Measurements from ENCODE around the gene RUNDC3A.

The RUNDC3A gene

DNA sequence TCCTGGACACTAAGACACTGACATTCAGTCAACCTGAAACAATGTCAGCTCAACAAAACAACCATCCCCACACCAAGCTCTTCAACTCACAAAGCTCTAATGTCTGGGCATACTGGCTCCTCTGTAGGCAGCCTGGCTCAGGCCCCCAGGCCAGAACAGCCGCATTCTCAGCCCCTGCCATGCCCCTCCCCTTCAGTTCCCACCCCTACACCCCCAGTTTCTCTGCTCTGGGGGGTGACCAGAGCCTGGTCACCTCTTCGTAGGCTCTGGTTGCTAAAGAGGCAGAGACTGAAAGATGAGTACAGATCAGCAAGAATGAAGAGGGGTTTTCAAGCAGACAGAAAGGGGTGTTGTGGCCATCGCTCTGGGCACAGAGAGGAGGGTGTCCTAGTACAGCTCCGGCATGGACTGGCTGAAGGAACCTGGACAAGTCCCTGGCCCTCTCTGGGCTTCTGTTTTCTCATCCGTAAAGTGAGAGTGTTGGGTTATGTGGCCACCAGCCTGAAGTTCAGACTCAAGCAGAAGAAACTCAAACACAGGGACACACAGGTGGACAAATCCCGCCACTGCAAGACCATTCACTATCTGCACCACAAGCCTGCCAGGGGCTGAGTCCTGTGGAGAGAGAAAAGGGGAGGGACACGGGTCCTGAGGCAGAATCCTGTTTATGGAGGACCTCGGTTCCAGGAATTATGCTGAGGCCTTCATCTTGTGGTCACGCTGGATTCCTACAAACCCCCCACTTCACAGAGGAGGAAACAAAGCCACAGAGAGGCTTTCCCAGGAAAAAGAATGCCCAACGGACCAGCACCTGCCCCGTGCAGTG, 39.5 kb upstream of the RUNDC3A start:
- H3K9ac ChIP-seq (ENCODE audit: insufficient read length) = no peak overlapping the region
- DNase-seq (ENCODE audit: low read depth, low spot score) = no peak
- no peak overlapping the region for H3K27ac ChIP-seq
- H3K9me3 ChIP-seq (ENCODE audit: low read depth, low read length) = no peaks in the 10 kb centered on the region
- TF ChIP-seq POLR2AphosphoS5 (IDR thresholded peaks at IDR 0.05; ENCODE audit: borderline replicate concordance, low read depth, low read length) (no peak), FOXP2 (optimal IDR thresholded peaks at IDR 0.05; ENCODE audit: control extremely low read depth, extremely low read length, insufficient read depth) (no peak), EZH2 (IDR thresholded peaks at IDR 0.05) (no peak)
- no peak overlapping the region for H3K4me3 ChIP-seq
- no peaks in the 10 kb centered on the region for H3K36me3 ChIP-seq (ENCODE audit: insufficient read depth, low read length)

DNA sequence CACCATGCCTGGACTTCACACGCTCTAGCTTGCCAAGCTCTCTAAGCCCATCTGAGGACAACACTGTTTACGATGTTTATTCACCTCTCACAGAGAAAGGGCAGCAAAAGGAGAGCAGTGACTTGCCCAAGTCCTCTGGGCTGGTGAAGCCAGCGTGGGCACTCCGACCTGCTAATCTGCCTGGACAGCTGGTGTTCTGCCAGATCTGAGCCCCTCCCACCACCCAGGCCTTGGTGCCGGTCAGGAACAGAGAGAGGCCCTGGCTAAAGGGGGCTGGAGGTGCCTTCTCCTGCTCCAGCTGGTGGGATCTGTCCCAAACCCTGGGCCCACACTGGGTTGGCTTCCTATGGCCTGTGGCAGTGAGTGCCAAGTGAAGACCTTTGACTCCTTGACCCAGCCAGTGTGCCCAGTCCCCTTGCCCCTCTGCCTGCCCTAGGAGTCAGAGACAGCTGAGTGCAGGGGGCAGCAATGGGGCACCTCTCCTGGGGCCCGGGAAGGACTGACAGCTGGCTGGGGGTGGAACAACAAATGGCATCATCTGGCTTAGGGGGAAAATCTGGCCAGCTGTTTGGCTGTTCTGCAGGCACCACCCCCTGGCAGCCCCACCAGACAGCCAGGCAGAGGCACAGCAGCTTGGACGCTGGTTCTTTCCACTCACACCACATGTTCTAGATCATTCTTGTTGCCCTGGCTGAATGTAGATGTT, 38.7 kb upstream of the RUNDC3A start:
- H3K36me3 ChIP-seq (ENCODE audit: insufficient read depth, low read length) = no peaks in the 10 kb centered on the region
- H3K27ac ChIP-seq = no peak overlapping the region
- TF ChIP-seq EZH2 (IDR thresholded peaks at IDR 0.05) (no peak), FOXP2 (optimal IDR thresholded peaks at IDR 0.05; ENCODE audit: control extremely low read depth, extremely low read length, insufficient read depth) (no peak), POLR2AphosphoS5 (IDR thresholded peaks at IDR 0.05; ENCODE audit: borderline replicate concordance, low read depth, low read length) (no peak)
- H3K9ac ChIP-seq (ENCODE audit: insufficient read length) = no peak overlapping the region
- no peak for DNase-seq (ENCODE audit: low read depth, low spot score)
- H3K4me3 ChIP-seq = no peak overlapping the region
- no peaks in the 10 kb centered on the region for H3K9me3 ChIP-seq (ENCODE audit: low read depth, low read length)

DNA sequence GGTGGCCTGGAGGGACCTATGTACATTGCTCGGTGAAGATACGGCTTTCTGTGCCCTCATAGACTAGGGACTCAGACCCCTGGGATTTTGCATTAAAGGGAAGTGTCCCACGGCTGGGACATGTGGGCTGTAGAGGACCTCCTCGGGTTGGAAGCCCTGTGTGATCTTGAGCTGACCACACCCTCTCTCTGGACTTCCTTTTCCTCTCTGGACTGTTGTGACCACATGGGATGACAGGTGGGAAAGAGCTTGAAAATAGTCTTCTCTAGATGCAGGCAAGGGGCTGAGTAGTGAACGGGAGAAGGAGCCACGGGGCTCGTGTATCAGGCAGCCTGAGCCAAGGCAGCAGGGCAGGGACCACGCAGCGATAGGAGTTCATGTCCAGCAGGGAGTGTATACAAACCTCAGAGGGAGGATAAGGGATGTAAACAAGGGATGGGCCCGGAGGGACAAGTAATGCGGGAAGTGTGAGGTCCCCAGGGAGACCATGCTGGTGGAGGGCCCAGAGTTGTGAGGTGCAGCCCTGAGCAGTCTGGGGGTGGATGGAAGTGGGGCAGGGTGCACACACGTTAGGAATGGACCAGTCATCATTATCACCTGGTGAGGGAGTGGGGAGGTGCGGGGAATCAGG, 36.0 kb upstream of the RUNDC3A start:
- H3K27ac ChIP-seq = no peak overlapping the region

DNA sequence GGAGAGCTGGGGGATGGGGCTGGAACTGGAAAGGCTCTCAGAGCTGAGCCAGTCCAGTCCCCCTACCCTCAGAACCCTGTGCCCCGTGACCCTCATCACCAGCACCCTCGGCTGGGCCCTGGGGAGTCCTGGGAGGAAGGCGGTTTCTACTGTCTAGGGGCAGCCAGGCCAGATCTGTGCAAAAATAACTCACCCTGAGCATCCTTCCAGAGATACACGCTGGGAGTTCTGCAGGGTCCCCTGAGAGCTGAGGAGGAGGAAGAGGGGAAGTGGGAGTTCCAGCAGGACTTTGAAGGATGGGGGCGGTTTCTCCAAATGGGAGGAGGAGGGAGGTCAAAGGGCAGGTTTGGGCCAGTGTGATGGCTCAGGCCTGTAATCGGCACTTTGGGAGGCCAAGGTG, 35.4 kb upstream of the RUNDC3A start:
- no peaks in the 10 kb centered on the region for H3K9me3 ChIP-seq (ENCODE audit: low read depth, low read length)
- no peak for TF ChIP-seq FOXP2 (optimal IDR thresholded peaks at IDR 0.05; ENCODE audit: control extremely low read depth, extremely low read length, insufficient read depth)
- no peak for TF ChIP-seq POLR2AphosphoS5 (IDR thresholded peaks at IDR 0.05; ENCODE audit: borderline replicate concordance, low read depth, low read length)
- TF ChIP-seq EZH2 (IDR thresholded peaks at IDR 0.05) = no peak

More for the DNA sequence above, 36.0 kb upstream of the RUNDC3A start:
- Histone ChIP-seq H3K9me3 (ENCODE audit: low read depth, low read length) (no peaks in the 10 kb centered on the region), H3K4me3 (no peak overlapping the region), H3K36me3 (ENCODE audit: insufficient read depth, low read length) (no peaks in the 10 kb centered on the region), H3K9ac (ENCODE audit: insufficient read length) (no peak overlapping the region)
- no peak for DNase-seq (ENCODE audit: low read depth, low spot score)
- TF ChIP-seq EZH2 (IDR thresholded peaks at IDR 0.05) = no peak
- TF ChIP-seq FOXP2 (optimal IDR thresholded peaks at IDR 0.05; ENCODE audit: control extremely low read depth, extremely low read length, insufficient read depth) = no peak
- no peak for TF ChIP-seq POLR2AphosphoS5 (IDR thresholded peaks at IDR 0.05; ENCODE audit: borderline replicate concordance, low read depth, low read length)

DNA sequence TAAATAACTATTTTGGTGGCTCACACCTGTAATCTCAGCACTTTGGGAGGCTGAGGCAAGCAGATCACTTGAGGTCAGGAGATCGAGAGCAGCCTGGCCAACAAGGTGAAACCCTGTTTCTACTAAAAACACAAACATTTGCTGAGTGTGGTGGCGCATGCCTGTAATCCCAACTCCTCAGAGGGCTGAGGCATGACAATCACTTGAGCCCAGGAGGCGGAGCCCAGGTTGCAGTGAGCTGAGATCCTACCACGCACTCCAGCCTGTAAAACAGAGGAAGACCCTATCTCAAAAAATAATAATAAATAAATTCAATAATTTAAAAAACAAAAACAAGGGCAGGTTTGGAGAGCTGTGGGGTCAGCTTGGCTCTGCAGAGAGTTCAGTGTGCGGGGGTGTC, 34.8 kb upstream of the RUNDC3A start:
- no peak for TF ChIP-seq POLR2AphosphoS5 (IDR thresholded peaks at IDR 0.05; ENCODE audit: borderline replicate concordance, low read depth, low read length)
- TF ChIP-seq FOXP2 (optimal IDR thresholded peaks at IDR 0.05; ENCODE audit: control extremely low read depth, extremely low read length, insufficient read depth) = no peak
- TF ChIP-seq EZH2 (IDR thresholded peaks at IDR 0.05) = no peak
- DNase-seq (ENCODE audit: low read depth, low spot score) = no peak
- Histone ChIP-seq H3K4me3 (no peak overlapping the region), H3K36me3 (ENCODE audit: insufficient read depth, low read length) (no peaks in the 10 kb centered on the region), H3K27ac (no peak overlapping the region), H3K9ac (ENCODE audit: insufficient read length) (no peak overlapping the region), H3K9me3 (ENCODE audit: low read depth, low read length) (no peaks in the 10 kb centered on the region)

More for the DNA sequence above, 35.4 kb upstream of the RUNDC3A start:
- Histone ChIP-seq H3K9ac (ENCODE audit: insufficient read length) (no peak overlapping the region), H3K27ac (no peak overlapping the region), H3K4me3 (no peak overlapping the region), H3K36me3 (ENCODE audit: insufficient read depth, low read length) (no peaks in the 10 kb centered on the region)
- DNase-seq (ENCODE audit: low read depth, low spot score) = no peak

DNA sequence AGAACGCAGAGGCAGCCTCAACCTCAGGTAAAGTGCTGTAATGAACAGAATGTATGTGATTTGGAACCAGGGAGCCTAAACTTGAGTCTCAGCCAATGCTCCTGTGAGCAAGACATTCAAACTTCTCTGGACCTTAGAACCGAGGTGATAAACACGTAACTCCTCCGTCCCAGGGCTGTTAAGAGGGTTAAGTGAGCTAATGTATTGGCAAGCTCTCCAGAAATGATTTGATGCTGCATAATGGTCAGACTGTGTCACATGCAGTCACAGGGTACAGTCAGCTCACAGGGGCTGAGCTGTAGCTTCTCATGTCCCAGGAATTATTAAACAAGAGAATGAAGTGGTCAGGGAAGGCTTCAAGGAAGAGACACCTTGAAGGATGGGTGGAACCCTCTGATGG, 30.4 kb upstream of the RUNDC3A start:
- DNase-seq (ENCODE audit: low read depth, low spot score) = no peak
- H3K27ac ChIP-seq = no peak overlapping the region
- no peaks in the 10 kb centered on the region for H3K9me3 ChIP-seq (ENCODE audit: low read depth, low read length)
- TF ChIP-seq EZH2 (IDR thresholded peaks at IDR 0.05) (no peak), POLR2AphosphoS5 (IDR thresholded peaks at IDR 0.05; ENCODE audit: borderline replicate concordance, low read depth, low read length) (no peak), FOXP2 (optimal IDR thresholded peaks at IDR 0.05; ENCODE audit: control extremely low read depth, extremely low read length, insufficient read depth) (no peak)
- H3K36me3 ChIP-seq (ENCODE audit: insufficient read depth, low read length) = no peaks in the 10 kb centered on the region
- H3K9ac ChIP-seq (ENCODE audit: insufficient read length) = no peak overlapping the region
- no peak overlapping the region for H3K4me3 ChIP-seq

DNA sequence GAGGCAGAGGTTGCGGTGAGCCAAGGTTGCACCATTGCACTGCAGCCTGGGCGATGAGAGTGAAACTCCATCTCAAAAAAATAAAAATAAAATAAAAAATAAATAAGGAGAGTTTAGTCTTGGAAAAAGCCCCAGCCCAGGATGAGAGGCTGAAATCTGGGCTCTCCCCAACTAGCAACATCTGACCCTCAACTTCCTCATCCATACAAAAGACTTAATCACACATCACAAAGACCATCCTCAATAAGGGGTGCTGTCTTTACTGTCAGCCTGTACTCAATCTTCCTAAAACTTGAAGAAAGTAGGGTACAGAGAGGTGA, 29.1 kb upstream of the RUNDC3A start:
- Histone ChIP-seq H3K9me3 (ENCODE audit: low read depth, low read length) (no peaks in the 10 kb centered on the region), H3K36me3 (ENCODE audit: insufficient read depth, low read length) (no peaks in the 10 kb centered on the region), H3K4me3 (no peak overlapping the region), H3K9ac (ENCODE audit: insufficient read length) (no peak overlapping the region), H3K27ac (no peak overlapping the region)
- DNase-seq (ENCODE audit: low read depth, low spot score) = no peak
- no peak for TF ChIP-seq POLR2AphosphoS5 (IDR thresholded peaks at IDR 0.05; ENCODE audit: borderline replicate concordance, low read depth, low read length)
- TF ChIP-seq FOXP2 (optimal IDR thresholded peaks at IDR 0.05; ENCODE audit: control extremely low read depth, extremely low read length, insufficient read depth) = no peak
- TF ChIP-seq EZH2 (IDR thresholded peaks at IDR 0.05) = no peak

DNA sequence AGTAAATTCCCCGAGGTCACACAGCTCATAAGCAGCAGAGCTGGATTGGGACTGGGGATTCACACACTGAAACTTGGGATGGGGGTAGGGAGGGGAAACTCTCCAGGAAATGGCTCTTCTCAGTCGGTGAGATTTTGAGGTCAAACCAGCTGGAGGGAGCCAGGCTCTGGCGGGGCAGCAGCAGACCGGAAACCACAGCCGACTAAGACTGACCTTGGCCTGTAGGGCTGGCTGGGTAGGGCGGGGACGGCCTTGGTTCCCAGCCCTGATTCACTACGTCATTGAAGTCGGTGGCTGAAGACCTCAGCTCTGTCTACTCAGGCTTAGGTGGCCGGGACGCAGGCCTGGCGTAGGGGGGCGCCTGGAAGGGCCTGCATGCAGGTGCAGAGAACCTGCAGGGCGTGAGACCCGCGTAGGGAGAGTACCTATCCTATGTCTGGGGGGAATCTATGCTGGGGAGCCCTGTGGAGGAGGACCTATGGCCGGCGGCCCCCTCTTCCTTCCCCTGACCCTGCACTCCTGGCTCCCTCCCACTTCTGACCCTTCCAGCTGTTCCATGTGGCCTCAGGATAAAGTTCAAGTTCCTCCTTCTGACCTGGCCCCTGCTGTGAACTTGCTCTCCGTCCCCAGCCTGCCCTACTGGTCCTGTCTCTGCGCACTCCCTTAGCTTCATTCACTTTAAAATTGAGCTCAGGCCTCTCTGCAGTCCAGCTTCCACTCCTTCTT, 28.6 kb upstream of the RUNDC3A start:
- TF ChIP-seq FOXP2 (optimal IDR thresholded peaks at IDR 0.05; ENCODE audit: control extremely low read depth, extremely low read length, insufficient read depth) (no peak), POLR2AphosphoS5 (IDR thresholded peaks at IDR 0.05; ENCODE audit: borderline replicate concordance, low read depth, low read length) (no peak), EZH2 (IDR thresholded peaks at IDR 0.05) (no peak)
- DNase-seq (ENCODE audit: low read depth, low spot score) = no peak
- Histone ChIP-seq H3K9ac (ENCODE audit: insufficient read length) (no peak overlapping the region), H3K9me3 (ENCODE audit: low read depth, low read length) (no peaks in the 10 kb centered on the region), H3K27ac (no peak overlapping the region), H3K36me3 (ENCODE audit: insufficient read depth, low read length) (no peaks in the 10 kb centered on the region), H3K4me3 (no peak overlapping the region)

All from SK-N-MC (cell line).